HG03575 (cell line): Measurements from ENCODE around the gene DBP.
"Not testable (repeated sequence)": the region's sequence is repeated elsewhere in the genome, so short reads cannot be mapped to it uniquely, and the experiment has no call there.

Experiments
- ATAC-seq: cut with Tn5 transposase; IDR thresholded peaks from one replicate; pipeline ENCODE4 v1.9.1; 2021; ENCODE audit not compliant: unreplicated experiment, insufficient number of reproducible peaks, low FRiP score; ENCODE audit errors: extremely low read depth

Gene DBP

GRCh38 chr19:48636859-48637448 lies at the start of gene DBP:
DBP (minus strand) TSS chr19:48637379; CDS start chr19:48636994, 385 bp downstream.
- ATAC-seq, result no peak

- ATAC-seq, result not testable (repeated sequence)
Measured at GRCh38 chr19:48686637-48687036, 49.5 kb upstream of the DBP start.

GRCh38 chr19:48686088-48686487 lies 48.9 kb upstream of the DBP start:
- no peak for ATAC-seq

- no peak for ATAC-seq
Measured at GRCh38 chr19:48685583-48685982, 48.4 kb upstream of the DBP start.

GRCh38 chr19:48683349-48683748 lies 46.2 kb upstream of the DBP start:
- ATAC-seq, result no peak

- ATAC-seq, result no peak
Measured at GRCh38 chr19:48681127-48681470, 43.9 kb upstream of the DBP start.

- no peak for ATAC-seq
Measured at GRCh38 chr19:48680436-48681126, 43.4 kb upstream of the DBP start.

GRCh38 chr19:48680006-48680405 lies 42.8 kb upstream of the DBP start:
- not testable (repeated sequence) for ATAC-seq

- no peak for ATAC-seq
Measured at GRCh38 chr19:48678201-48678600, 41.0 kb upstream of the DBP start.

GRCh38 chr19:48676887-48677286 lies 39.7 kb upstream of the DBP start:
- no peak for ATAC-seq

GRCh38 chr19:48676487-48676886 lies 39.3 kb upstream of the DBP start:
- no peak for ATAC-seq

GRCh38 chr19:48674921-48675824 lies 38.0 kb upstream of the DBP start:
- ATAC-seq, result no peak

- no peak for ATAC-seq
Measured at GRCh38 chr19:48674216-48674809, 37.1 kb upstream of the DBP start.

- ATAC-seq, result no peak
Measured at GRCh38 chr19:48673436-48674100, 36.4 kb upstream of the DBP start.

- no peak for ATAC-seq
Measured at GRCh38 chr19:48672994-48673393, 35.8 kb upstream of the DBP start, which contains the start of gene NTN5. NTN5 (minus strand) TSS chr19:48673017; CDS start chr19:48670986, 2,031 bp downstream.

GRCh38 chr19:48671446-48671995 lies 34.3 kb upstream of the DBP start:
- ATAC-seq, result no peak

- ATAC-seq, result no peak
Measured at GRCh38 chr19:48670699-48671445, 33.7 kb upstream of the DBP start.
